GM23338 (cell line): Measurements from ENCODE around the gene TNS3. TPM values are rescaled to one million over a fixed set of nuclear protein-coding genes. Genes with fewer than 3 reads are reported as not detected.

Experiments
- ATAC-seq: fragments of 200-7000 bp; cut with Tn5 transposase; 3 replicates; pipeline ENCODE4 v1.9.1; 2020
- DNase-seq: peaks from one replicate; pipeline ENCODE4 v3.0.0-alpha.2; 2015; ENCODE audit warnings: low spot score
- H2AFZ ChIP-seq: fragments of 200-600 bp; sonication (generic); 2 replicates; pipeline ENCODE4 v1.8.0; 2016; ENCODE audit warnings: antibody characterized with exemption, mild to moderate bottlenecking, moderate library complexity
- H3F3A ChIP-seq: fragments of 200-600 bp; sonication (generic); replicated peaks from 2 replicates; pipeline ENCODE4 v1.8.0; 2017; ENCODE audit warnings: antibody characterized with exemption, mixed run types, low read depth
- H3K27ac ChIP-seq: fragments of 200-600 bp; sonication (generic); 2 replicates; pipeline ENCODE4 v1.6.1; 2016; ENCODE audit warnings: low read depth
- H3K27me3 ChIP-seq: fragments of 200-600 bp; sonication (generic); 2 replicates; pipeline ENCODE4 v1.8.0; 2016; ENCODE audit warnings: mild to moderate bottlenecking, mixed run types, moderate library complexity; ENCODE audit not compliant: insufficient read depth
- H3K36me3 ChIP-seq: fragments of 200-600 bp; sonication (generic); 2 replicates; pipeline ENCODE4 v1.8.0; 2016; ENCODE audit warnings: mild to moderate bottlenecking; ENCODE audit not compliant: insufficient read depth
- H3K4me1 ChIP-seq: fragments of 200-600 bp; sonication (generic); 2 replicates; pipeline ENCODE4 v1.8.0; 2016; ENCODE audit warnings: mild to moderate bottlenecking, moderate library complexity; ENCODE audit not compliant: insufficient read depth
- H3K4me2 ChIP-seq: fragments of 200-600 bp; sonication (generic); 2 replicates; pipeline ENCODE4 v1.7.1; 2017; ENCODE audit warnings: mixed run types
- H3K4me3 ChIP-seq: fragments of 200-600 bp; sonication (generic); 2 replicates; pipeline ENCODE4 v1.6.1; 2016; ENCODE audit warnings: mixed run types
- H3K79me2 ChIP-seq: fragments of 200-600 bp; sonication (generic); replicated peaks from 2 replicates; pipeline ENCODE4 v1.8.0; 2017; ENCODE audit warnings: mild to moderate bottlenecking; ENCODE audit not compliant: insufficient read depth
- H3K9me2 ChIP-seq: fragments of 200-600 bp; sonication (generic); 2 replicates; pipeline ENCODE4 v1.8.0; 2017; ENCODE audit not compliant: insufficient read depth
- H4K20me1 ChIP-seq: fragments of 200-600 bp; sonication (generic); replicated peaks from 2 replicates; pipeline ENCODE4 v1.8.0; 2017; ENCODE audit warnings: mild to moderate bottlenecking; ENCODE audit not compliant: insufficient read depth
- H3K27ac Mint-ChIP-seq: 2 replicates; pipeline ENCODE4 v1.8.0; 2020; ENCODE audit warnings: inconsistent platforms, mild to moderate bottlenecking, moderate library complexity, mixed read lengths
- H3K27me3 Mint-ChIP-seq: 3 replicates; pipeline ENCODE4 v1.8.0; 2022; ENCODE audit warnings: low read depth, mild to moderate bottlenecking, moderate library complexity, mixed read lengths, inconsistent platforms; ENCODE audit not compliant: insufficient read depth, poor library complexity
- H3K36me3 Mint-ChIP-seq: 3 replicates; pipeline ENCODE4 v1.8.0; 2021; ENCODE audit warnings: low read depth, mild to moderate bottlenecking, inconsistent platforms, moderate library complexity, mixed read lengths
- H3K4me1 Mint-ChIP-seq: 3 replicates; pipeline ENCODE4 v1.8.0; 2020; ENCODE audit warnings: mild to moderate bottlenecking, inconsistent platforms, mixed read lengths
- H3K4me3 Mint-ChIP-seq: 3 replicates; pipeline ENCODE4 v1.8.0; 2021; ENCODE audit warnings: moderate library complexity, mild to moderate bottlenecking, inconsistent platforms, mixed read lengths
- H3K9me3 Mint-ChIP-seq: 3 replicates; pipeline ENCODE4 v1.8.0; 2020; ENCODE audit warnings: moderate library complexity, mild to moderate bottlenecking, inconsistent platforms, mixed read lengths
- CREB1 ChIP-seq: fragments of 250-450 bp; sonication (Bioruptor Pico); IDR thresholded peaks from 2 replicates; pipeline ENCODE4 v1.5.0; 2020; ENCODE audit warnings: low read depth, mild to moderate bottlenecking, moderate library complexity
- EZH2phosphoT487 ChIP-seq: fragments of 200-600 bp; sonication (generic); IDR thresholded peaks from one replicate; pipeline ENCODE4 v1.8.1; 2018; ENCODE audit warnings: antibody characterized with exemption; ENCODE audit not compliant: unreplicated experiment
- JUNB ChIP-seq: IDR thresholded peaks from one replicate; pipeline ENCODE4 v1.6.1; 2016; ENCODE audit warnings: antibody characterized with exemption; ENCODE audit not compliant: unreplicated experiment
- NANOG ChIP-seq: IDR thresholded peaks from 2 replicates; pipeline ENCODE4 v1.6.1; 2016; ENCODE audit warnings: antibody characterized with exemption, borderline replicate concordance
- POLR2AphosphoS5 ChIP-seq: IDR thresholded peaks from 2 replicates; pipeline ENCODE4 v1.6.1; 2016; ENCODE audit warnings: antibody characterized with exemption, low read depth
- ZNF114 ChIP-seq: fragments of 250-450 bp; sonication (Bioruptor Pico); IDR thresholded peaks from 2 replicates; pipeline ENCODE4 v1.5.0; 2020; ENCODE audit warnings: mild to moderate bottlenecking, moderate library complexity
- ZNF331 ChIP-seq: fragments of 250-450 bp; sonication (Bioruptor Pico); IDR thresholded peaks from 2 replicates; pipeline ENCODE4 v1.5.0; 2020; ENCODE audit warnings: low read depth, mild to moderate bottlenecking, moderate library complexity
- polyA plus RNA-seq: library from polyadenylated mRNA; unstranded; fragments of >200 nt; fragmentation: Nextera tagmentation; extraction: Ambion mirVana; gene quantifications from 2 replicates; pipeline ENCODE4 v1.2.1, GENCODE V29; 2016
- total RNA-seq: library from RNA; depleted of rRNA; stranded (reverse); fragments of >200 nt; shearing (Covaris generic); gene quantifications from 2 replicates; pipeline ENCODE4 v1.2.3, GENCODE V29; 2014
- TF ChIP-seq, protein P1 (sequence below): IDR thresholded peaks from 2 replicates; pipeline ENCODE4 v1.6.1; 2016; ENCODE audit warnings: antibody characterized with exemption
- TF ChIP-seq, protein P2 (sequence below): fragments of 250-450 bp; sonication (Bioruptor Pico); IDR thresholded peaks from 2 replicates; pipeline ENCODE4 v1.5.0; 2020; ENCODE audit warnings: mild to moderate bottlenecking, moderate library complexity

Gene TNS3
- total and polyA plus RNA-seq, 2 experiments from 2014 or later, result 6.2 to 28.7 TPM

DNA sequence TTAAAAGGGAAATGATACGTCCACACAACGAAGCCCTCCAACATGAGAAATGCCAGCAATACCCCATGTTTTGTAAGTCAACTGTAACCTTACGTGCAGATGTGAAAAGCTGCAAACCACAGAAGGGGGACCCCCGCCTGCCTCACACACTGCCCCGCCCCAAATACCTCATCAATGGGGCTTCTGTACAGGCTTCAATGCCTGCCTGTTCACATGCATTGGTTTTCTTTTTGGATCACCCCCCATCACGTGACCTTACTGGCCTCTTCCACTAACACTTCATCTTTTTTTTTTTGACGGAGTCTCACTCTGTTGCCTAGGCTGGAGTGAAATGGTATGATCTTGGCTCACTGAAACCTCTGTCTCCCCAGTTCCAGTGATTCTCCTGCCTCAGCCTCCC, 224.0 kb downstream of the TNS3 start:
- H3K27ac ChIP-seq, result no peak overlapping the region
- H3K27me3 ChIP-seq, result no peaks in the 10 kb centered on the region
- no peaks in the 10 kb centered on the region for H3K79me2 ChIP-seq
- H3K27me3 Mint-ChIP-seq, result peaks cover 8% of the 10 kb centered on the region
- no peaks in the 10 kb centered on the region for H3K9me3 Mint-ChIP-seq
- no peak for ATAC-seq
- DNase-seq, result no peak
- no peak overlapping the region for H3K4me3 ChIP-seq
- H3K36me3 Mint-ChIP-seq, result no peaks in the 10 kb centered on the region
- H3K4me1 Mint-ChIP-seq, result peaks cover 16% of the 10 kb centered on the region
- H3K4me3 Mint-ChIP-seq, result no peak overlapping the region
- H3K36me3 ChIP-seq, result no peaks in the 10 kb centered on the region
- H3K9me2 ChIP-seq, result no peaks in the 10 kb centered on the region
- TF ChIP-seq NANOG (no peak), POLR2AphosphoS5 (no peak), ZNF114 (CRISPR knock-in tag) (no peak), CREB1 (no peak), EZH2phosphoT487 (no peak), ZNF331 (CRISPR knock-in tag) (no peak), JUNB (no peak)
- TF ChIP-seq, protein P1, sequence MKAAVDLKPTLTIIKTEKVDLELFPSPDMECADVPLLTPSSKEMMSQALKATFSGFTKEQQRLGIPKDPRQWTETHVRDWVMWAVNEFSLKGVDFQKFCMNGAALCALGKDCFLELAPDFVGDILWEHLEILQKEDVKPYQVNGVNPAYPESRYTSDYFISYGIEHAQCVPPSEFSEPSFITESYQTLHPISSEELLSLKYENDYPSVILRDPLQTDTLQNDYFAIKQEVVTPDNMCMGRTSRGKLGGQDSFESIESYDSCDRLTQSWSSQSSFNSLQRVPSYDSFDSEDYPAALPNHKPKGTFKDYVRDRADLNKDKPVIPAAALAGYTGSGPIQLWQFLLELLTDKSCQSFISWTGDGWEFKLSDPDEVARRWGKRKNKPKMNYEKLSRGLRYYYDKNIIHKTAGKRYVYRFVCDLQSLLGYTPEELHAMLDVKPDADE, result no peak
- TF ChIP-seq, protein P2, sequence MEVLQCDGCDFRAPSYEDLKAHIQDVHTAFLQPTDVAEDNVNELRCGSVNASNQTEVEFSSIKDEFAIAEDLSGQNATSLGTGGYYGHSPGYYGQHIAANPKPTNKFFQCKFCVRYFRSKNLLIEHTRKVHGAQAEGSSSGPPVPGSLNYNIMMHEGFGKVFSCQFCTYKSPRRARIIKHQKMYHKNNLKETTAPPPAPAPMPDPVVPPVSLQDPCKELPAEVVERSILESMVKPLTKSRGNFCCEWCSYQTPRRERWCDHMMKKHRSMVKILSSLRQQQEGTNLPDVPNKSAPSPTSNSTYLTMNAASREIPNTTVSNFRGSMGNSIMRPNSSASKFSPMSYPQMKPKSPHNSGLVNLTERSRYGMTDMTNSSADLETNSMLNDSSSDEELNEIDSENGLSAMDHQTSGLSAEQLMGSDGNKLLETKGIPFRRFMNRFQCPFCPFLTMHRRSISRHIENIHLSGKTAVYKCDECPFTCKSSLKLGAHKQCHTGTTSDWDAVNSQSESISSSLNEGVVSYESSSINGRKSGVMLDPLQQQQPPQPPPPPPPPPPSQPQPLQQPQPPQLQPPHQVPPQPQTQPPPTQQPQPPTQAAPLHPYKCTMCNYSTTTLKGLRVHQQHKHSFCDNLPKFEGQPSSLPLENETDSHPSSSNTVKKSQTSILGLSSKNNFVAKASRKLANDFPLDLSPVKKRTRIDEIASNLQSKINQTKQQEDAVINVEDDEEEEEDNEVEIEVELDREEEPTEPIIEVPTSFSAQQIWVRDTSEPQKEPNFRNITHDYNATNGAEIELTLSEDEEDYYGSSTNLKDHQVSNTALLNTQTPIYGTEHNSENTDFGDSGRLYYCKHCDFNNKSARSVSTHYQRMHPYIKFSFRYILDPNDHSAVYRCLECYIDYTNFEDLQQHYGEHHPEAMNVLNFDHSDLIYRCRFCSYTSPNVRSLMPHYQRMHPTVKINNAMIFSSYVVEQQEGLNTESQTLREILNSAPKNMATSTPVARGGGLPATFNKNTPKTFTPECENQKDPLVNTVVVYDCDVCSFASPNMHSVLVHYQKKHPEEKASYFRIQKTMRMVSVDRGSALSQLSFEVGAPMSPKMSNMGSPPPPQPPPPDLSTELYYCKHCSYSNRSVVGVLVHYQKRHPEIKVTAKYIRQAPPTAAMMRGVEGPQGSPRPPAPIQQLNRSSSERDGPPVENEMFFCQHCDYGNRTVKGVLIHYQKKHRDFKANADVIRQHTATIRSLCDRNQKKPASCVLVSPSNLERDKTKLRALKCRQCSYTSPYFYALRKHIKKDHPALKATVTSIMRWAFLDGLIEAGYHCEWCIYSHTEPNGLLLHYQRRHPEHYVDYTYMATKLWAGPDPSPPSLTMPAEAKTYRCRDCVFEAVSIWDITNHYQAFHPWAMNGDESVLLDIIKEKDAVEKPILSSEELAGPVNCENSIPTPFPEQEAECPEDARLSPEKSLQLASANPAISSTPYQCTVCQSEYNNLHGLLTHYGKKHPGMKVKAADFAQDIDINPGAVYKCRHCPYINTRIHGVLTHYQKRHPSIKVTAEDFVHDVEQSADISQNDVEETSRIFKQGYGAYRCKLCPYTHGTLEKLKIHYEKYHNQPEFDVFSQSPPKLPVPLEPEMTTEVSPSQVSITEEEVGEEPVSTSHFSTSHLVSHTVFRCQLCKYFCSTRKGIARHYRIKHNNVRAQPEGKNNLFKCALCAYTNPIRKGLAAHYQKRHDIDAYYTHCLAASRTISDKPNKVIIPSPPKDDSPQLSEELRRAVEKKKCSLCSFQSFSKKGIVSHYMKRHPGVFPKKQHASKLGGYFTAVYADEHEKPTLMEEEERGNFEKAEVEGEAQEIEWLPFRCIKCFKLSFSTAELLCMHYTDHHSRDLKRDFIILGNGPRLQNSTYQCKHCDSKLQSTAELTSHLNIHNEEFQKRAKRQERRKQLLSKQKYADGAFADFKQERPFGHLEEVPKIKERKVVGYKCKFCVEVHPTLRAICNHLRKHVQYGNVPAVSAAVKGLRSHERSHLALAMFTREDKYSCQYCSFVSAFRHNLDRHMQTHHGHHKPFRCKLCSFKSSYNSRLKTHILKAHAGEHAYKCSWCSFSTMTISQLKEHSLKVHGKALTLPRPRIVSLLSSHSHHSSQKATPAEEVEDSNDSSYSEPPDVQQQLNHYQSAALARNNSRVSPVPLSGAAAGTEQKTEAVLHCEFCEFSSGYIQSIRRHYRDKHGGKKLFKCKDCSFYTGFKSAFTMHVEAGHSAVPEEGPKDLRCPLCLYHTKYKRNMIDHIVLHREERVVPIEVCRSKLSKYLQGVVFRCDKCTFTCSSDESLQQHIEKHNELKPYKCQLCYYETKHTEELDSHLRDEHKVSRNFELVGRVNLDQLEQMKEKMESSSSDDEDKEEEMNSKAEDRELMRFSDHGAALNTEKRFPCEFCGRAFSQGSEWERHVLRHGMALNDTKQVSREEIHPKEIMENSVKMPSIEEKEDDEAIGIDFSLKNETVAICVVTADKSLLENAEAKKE, result no peak
- H3F3A ChIP-seq, result no peaks in the 10 kb centered on the region
- H3K4me2 ChIP-seq, result no peak overlapping the region
- H3K4me1 ChIP-seq, result no peaks in the 10 kb centered on the region
- H3K27ac Mint-ChIP-seq, result no peak overlapping the region
- H2AFZ ChIP-seq, result no peak overlapping the region
- no peaks in the 10 kb centered on the region; the same call in 1 of the 2 replicates for H4K20me1 ChIP-seq
